Upper lobe of right lung (tissue), 1 donor: ENCODE data around the gene GRIK3. TPM values are rescaled to one million over a fixed set of nuclear protein-coding genes. Genes with fewer than 3 reads are reported as not detected.

ENCODE experiments used
- ATAC-seq: fragments of 200-7000 bp; cut with Tn5 transposase; one replicate; pipeline ENCODE4 v1.9.1; 2020; ENCODE audit warnings: mild to moderate bottlenecking, moderate library complexity
- DNase-seq: peaks from one replicate; pipeline ENCODE4 v3.0.0-alpha.2; 2020
- H3K27ac ChIP-seq: fragments of 200-600 bp; one replicate; pipeline ENCODE4 v1.8.0; 2022
- H3K27me3 ChIP-seq: fragments of 200-600 bp; one replicate; pipeline ENCODE4 v1.8.0; 2022; ENCODE audit warnings: mild to moderate bottlenecking
- H3K36me3 ChIP-seq: fragments of 200-600 bp; one replicate; pipeline ENCODE4 v1.8.0; 2022
- H3K4me1 ChIP-seq: fragments of 200-600 bp; one replicate; pipeline ENCODE4 v1.8.0; 2022
- H3K4me3 ChIP-seq: fragments of 200-600 bp; one replicate; pipeline ENCODE4 v1.8.0; 2022; ENCODE audit warnings: mild to moderate bottlenecking
- H3K9me3 ChIP-seq: fragments of 200-600 bp; one replicate; pipeline ENCODE4 v1.8.0; 2022
- intact Hi-C: fragments of 100-400 bp; cut with DNase I; formaldehyde crosslinking; loops from one replicate; pipeline ENCODE4 v1.11.0; 2022
- total RNA-seq: library from RNA; stranded (reverse); fragmentation: NEBNext Ultra II Directional; extraction: Animal tissue kit (Norgen Biotek cat#: 25700); gene quantifications from one replicate; pipeline ENCODE4 v1.2.1, GENCODE V29; 2021
- TF ChIP-seq, protein P1 (sequence below): fragments of 200-600 bp; IDR thresholded peaks from one replicate; pipeline ENCODE4 v1.8.0; 2022; ENCODE audit warnings: antibody characterized with exemption
- donor health status: DM: no; HTN: yes; CAD: no; lungs with severe emphysema.

GRIK3 gene
- total RNA-seq, 1 donor from 2014 or later = not detected

DNA sequence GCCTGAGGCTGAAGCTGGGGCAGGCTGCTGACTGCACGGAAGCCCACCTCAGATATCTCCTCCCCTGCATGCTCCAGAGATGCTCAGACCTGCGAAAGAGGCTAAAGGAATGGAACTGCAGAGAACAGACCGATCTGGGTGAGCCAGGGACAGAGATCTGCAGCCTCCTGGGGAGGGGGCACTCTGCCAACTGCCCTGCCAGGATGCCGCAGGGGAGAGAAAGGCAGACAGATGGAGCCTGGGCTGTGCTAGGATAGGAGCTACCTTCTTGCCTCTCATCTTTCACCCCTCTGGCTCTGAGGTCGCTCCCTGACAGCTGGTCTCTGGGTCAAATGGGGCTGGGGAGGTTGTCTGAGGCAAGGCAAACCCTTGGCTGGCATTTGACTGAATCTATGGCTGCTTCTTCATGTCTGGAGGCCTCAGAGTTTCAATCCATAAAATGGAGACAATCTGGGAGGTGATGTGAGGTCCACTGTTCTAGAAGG lies 238.2 kb downstream of the GRIK3 start:
- ATAC-seq (no peak), DNase-seq (no peak)
- Histone ChIP-seq H3K36me3 (no peaks in the 10 kb centered on the region), H3K27me3 (peaks cover 4% of the 10 kb centered on the region), H3K4me1 (no peaks in the 10 kb centered on the region), H3K4me3 (no peak overlapping the region), H3K9me3 (no peaks in the 10 kb centered on the region), H3K27ac (no peak overlapping the region)
- TF ChIP-seq, protein P1, sequence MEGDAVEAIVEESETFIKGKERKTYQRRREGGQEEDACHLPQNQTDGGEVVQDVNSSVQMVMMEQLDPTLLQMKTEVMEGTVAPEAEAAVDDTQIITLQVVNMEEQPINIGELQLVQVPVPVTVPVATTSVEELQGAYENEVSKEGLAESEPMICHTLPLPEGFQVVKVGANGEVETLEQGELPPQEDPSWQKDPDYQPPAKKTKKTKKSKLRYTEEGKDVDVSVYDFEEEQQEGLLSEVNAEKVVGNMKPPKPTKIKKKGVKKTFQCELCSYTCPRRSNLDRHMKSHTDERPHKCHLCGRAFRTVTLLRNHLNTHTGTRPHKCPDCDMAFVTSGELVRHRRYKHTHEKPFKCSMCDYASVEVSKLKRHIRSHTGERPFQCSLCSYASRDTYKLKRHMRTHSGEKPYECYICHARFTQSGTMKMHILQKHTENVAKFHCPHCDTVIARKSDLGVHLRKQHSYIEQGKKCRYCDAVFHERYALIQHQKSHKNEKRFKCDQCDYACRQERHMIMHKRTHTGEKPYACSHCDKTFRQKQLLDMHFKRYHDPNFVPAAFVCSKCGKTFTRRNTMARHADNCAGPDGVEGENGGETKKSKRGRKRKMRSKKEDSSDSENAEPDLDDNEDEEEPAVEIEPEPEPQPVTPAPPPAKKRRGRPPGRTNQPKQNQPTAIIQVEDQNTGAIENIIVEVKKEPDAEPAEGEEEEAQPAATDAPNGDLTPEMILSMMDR = no peak
- intact Hi-C loops = no loop called here

DNA sequence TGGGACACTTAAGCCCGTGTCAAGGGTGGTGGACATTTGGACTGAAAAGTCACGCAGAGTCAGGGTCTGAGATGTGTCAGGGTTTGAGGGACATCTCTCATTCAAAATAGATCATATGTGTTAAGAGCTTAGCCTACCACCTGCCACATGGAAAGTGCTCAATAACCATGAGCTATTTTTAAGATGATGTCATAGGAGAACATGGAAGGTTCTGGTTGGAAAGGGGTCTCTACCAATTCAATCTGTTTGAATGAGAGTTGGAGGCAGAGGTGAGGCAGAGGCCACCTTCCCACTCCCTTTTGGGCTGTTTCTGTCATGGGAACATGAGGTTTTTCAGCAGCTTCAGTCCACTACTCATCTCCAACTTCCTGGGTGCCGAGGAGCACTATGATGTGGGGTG lies 239.9 kb downstream of the GRIK3 start:
- intact Hi-C loops = no loop called here
- peaks cover 10% of the 10 kb centered on the region for H3K27me3 ChIP-seq
- H3K9me3 ChIP-seq = no peaks in the 10 kb centered on the region
- TF ChIP-seq, protein P1 = no peak
- H3K4me1 ChIP-seq = no peaks in the 10 kb centered on the region
- ATAC-seq (no peak), DNase-seq (no peak)
- H3K27ac ChIP-seq = no peak overlapping the region
- H3K36me3 ChIP-seq = no peaks in the 10 kb centered on the region
- H3K4me3 ChIP-seq = no peak overlapping the region

GRCh38 chr1:36793452-36793851 lies 240.9 kb downstream of the GRIK3 start:
- no peak for DNase-seq
- peaks cover 10% of the 10 kb centered on the region for H3K27me3 ChIP-seq
- H3K9me3 ChIP-seq = no peaks in the 10 kb centered on the region
- no peaks in the 10 kb centered on the region for H3K4me1 ChIP-seq
- no peak overlapping the region for H3K4me3 ChIP-seq
- intact Hi-C loops = no loop called here
- H3K36me3 ChIP-seq = no peaks in the 10 kb centered on the region
- TF ChIP-seq, protein P1 = no peak
- no peak for ATAC-seq
- H3K27ac ChIP-seq = no peak overlapping the region

- no peak for DNase-seq
- intact Hi-C loops = no loop called here
Observed at GRCh38 chr1:36792292-36792691, 242.0 kb downstream of the GRIK3 start.

GRCh38 chr1:36790191-36790590 lies 244.1 kb downstream of the GRIK3 start:
- no peaks in the 10 kb centered on the region for H3K36me3 ChIP-seq
- TF ChIP-seq, protein P1 = no peak
- H3K27me3 ChIP-seq = peaks cover 10% of the 10 kb centered on the region
- H3K27ac ChIP-seq = no peak overlapping the region
- H3K4me1 ChIP-seq = no peaks in the 10 kb centered on the region
- no peak for DNase-seq
- no peaks in the 10 kb centered on the region for H3K9me3 ChIP-seq
- H3K4me3 ChIP-seq = no peak overlapping the region
- no peak for ATAC-seq
- intact Hi-C loops = no loop called here

More at GRCh38 chr1:36792292-36792691, 242.0 kb downstream of the GRIK3 start:
- TF ChIP-seq, protein P1 = no peak
- no peak for ATAC-seq
- no peaks in the 10 kb centered on the region for H3K4me1 ChIP-seq
- H3K27ac ChIP-seq = no peak overlapping the region
- no peaks in the 10 kb centered on the region for H3K36me3 ChIP-seq
- peaks cover 10% of the 10 kb centered on the region for H3K27me3 ChIP-seq
- no peak overlapping the region for H3K4me3 ChIP-seq
- no peaks in the 10 kb centered on the region for H3K9me3 ChIP-seq

DNA sequence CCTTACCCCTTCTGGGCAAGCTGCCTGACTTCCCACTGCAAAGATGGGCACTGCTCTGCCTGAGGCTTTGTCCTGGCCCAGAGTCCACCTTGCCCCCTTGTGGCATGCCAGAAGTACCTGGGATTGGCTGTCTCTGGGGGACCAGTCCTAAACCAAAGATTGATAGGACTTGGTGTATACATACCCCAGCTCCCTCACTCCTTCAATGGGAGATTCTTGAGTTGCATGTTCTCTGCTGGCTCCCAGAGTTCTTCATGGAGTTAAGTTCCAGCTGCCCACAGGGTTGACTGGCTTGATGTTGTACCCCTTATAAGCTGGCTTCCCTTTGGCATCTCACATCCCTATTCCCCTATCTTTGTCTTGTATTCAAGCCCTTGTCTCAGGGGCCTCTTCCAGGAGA lies 244.8 kb downstream of the GRIK3 start:
- TF ChIP-seq, protein P1 = no peak
- ATAC-seq (no peak), DNase-seq (no peak)
- H3K27me3 ChIP-seq = peaks cover 13% of the 10 kb centered on the region
- H3K27ac ChIP-seq = no peak overlapping the region
- no peaks in the 10 kb centered on the region for H3K36me3 ChIP-seq
- intact Hi-C loops = no loop called here
- no peak overlapping the region for H3K4me3 ChIP-seq
- H3K9me3 ChIP-seq = no peaks in the 10 kb centered on the region
- H3K4me1 ChIP-seq = no peaks in the 10 kb centered on the region
